CD4-positive, alpha-beta T cell treated with Interleukin-6 for 4 hours (primary cell): ENCODE data around the gene TBCE.
"Not testable (repeated sequence)": the region's sequence is repeated elsewhere in the genome, so short reads cannot be mapped to it uniquely, and the experiment has no call there.

Experiments used
- DNase-seq: peaks from one replicate; pipeline ENCODE4 v3.0.0-alpha.2; 2020; ENCODE audit warnings: mixed read lengths

Gene TBCE

GRCh38 chr1:235351898-235352297, 15.3 kb upstream of the TBCE start:
- DNase-seq, result no peak

- no peak for DNase-seq
Measured at GRCh38 chr1:235357485-235358373, 9.5 kb upstream of the TBCE start.

GRCh38 chr1:235358899-235359298, 8.3 kb upstream of the TBCE start:
- no peak for DNase-seq

- not testable (repeated sequence) for DNase-seq
Measured at GRCh38 chr1:235364189-235364588, 3.0 kb upstream of the TBCE start.

GRCh38 chr1:235366286-235366685, 941 bp upstream of the TBCE start:
- DNase-seq, result no peak

- DNase-seq, result no peak
Measured at GRCh38 chr1:235368428-235368827, 1.2 kb downstream of the TBCE start.

- no peak for DNase-seq
Measured at GRCh38 chr1:235369802-235370201, 2.6 kb downstream of the TBCE start.

GRCh38 chr1:235375919-235376605, 8.8 kb downstream of the TBCE start:
- DNase-seq, result no peak

- not testable (repeated sequence) for DNase-seq
Measured at GRCh38 chr1:235378134-235378735, 11.0 kb downstream of the TBCE start.

GRCh38 chr1:235381955-235382739, 14.9 kb downstream of the TBCE start:
- not testable (repeated sequence) for DNase-seq

GRCh38 chr1:235385633-235386032, 18.4 kb downstream of the TBCE start:
- DNase-seq, result not testable (repeated sequence)

GRCh38 chr1:235391874-235392273, 24.6 kb downstream of the TBCE start:
- no peak for DNase-seq

- no peak for DNase-seq
Measured at GRCh38 chr1:235397733-235398132, 30.5 kb downstream of the TBCE start.

GRCh38 chr1:235399661-235400060, 32.4 kb downstream of the TBCE start:
- DNase-seq, result no peak

- DNase-seq, result no peak
Measured at GRCh38 chr1:235401251-235401650, 34.0 kb downstream of the TBCE start.

GRCh38 chr1:235402457-235403200, 35.4 kb downstream of the TBCE start:
- no peak for DNase-seq

GRCh38 chr1:235403593-235403992, 36.4 kb downstream of the TBCE start:
- DNase-seq, result no peak

GRCh38 chr1:235404190-235404589, 37.0 kb downstream of the TBCE start:
- DNase-seq, result no peak

- DNase-seq, result no peak
Measured at GRCh38 chr1:235407419-235407818, 40.2 kb downstream of the TBCE start.

- no peak for DNase-seq
Measured at GRCh38 chr1:235408503-235408960, 41.3 kb downstream of the TBCE start.

GRCh38 chr1:235409042-235409820, 42.0 kb downstream of the TBCE start:
- no peak for DNase-seq
